Lung microvascular endothelial cell (primary cell): ENCODE data around the gene EFNB3. TPM values are rescaled to one million over a fixed set of nuclear protein-coding genes. Genes with fewer than 3 reads are reported as not detected.

Source experiments
- DNase-seq, 2 donors: peaks; one replicate each; pipeline versions ENCODE4 v3.0.0 to v3.0.0-alpha.2; 2010; ENCODE audit warnings: low read depth in 2 of 2
- total RNA-seq: library from RNA; depleted of rRNA; stranded (reverse); fragments of >200 nt; gene quantifications from 2 replicates; pipeline ENCODE4 v1.2.1, GENCODE V29; 2014

Gene EFNB3
- total RNA-seq, 1 donor from 2014 or later: 0.20 TPM

DNA sequence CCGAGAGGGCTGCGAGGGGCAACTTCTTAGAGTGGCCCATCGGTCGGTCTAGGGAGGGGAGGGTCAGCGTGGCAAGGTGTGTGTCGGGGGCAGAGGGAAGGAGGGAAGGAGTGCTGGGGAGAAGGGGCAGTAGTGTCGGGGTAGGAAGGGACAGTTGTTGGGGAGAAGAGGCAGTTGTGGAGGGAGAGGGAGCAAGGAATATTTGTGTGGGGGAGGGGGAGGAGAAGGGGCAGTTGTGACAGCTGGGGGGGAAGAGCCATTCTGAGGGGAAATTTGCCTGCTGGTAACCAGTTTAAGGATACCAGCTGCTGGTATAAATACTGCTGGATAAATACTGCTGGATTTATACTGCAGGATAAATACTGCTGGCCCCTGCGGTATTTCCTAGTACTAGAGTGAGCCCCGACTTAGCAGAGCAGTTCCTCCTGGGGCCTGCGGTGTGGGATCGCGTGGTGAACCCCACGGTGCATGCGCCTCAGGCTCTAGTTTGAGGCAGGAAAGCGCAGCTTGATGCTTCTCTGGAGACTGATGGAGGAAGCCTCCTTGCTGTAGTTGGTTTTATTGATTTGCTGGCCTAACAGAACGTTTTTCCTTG, 12.9 kb downstream of the EFNB3 start:
- DNase-seq: peak in 1 of 2 donors; percentile 1

DNA sequence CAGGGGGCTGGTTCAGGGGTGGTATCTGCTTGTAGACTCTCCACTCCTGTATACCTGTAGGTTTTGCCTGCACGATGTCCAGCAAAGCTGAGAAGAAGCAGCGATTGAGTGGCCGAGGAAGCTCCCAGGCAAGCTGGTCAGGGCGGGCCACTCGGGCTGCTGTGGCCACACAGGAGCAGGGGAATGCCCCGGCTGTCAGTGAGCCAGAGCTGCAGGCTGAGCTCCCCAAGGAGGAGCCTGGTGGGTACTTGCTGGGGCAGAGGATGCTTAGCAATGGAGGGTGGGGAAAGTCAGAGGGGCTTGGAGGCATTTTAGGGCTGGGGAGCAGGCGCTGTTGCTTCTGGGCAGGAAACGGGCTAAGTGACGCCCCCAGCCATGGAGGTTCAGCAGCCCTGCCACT, 14.7 kb downstream of the EFNB3 start:
- DNase-seq: no peak

DNA sequence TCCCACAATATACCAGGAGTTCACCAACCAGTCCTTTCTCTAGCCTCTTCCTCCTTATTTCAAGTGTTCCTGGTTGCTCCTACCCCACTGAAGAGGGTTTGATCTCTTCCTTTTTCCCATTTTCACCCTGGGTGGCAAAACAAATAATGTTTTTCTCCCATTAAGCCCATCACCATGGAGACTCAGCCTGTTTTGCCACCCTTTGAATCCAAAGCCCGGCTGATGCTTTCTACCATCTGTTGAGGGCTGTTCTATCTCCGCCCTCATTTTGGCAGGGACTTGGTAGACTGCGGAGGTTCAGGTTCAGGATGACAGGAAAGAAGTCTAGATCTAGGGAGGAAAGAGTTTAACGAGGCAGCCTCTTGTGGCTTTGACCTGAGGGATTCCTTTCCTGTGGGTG, 15.1 kb downstream of the EFNB3 start:
- no peak for DNase-seq

DNA sequence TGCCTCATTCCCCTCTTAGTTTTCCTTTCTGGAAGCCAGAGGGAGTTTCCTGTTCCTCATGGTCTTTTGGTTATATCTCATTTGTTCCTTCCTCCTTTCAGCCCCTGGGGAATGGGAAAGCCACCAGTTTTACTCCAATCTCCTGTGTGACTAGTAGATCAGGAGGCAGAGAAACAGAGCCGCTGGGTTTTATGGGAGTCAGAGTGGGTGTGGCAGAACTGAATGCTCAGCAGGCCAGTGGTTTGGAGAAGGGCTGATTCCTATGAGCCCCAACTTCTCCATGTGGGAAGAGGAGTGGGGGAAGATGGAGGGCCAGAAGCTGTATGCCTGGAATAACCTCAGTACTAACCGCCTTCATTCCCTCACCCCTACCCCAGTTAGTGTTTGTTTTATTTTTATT, 16.6 kb downstream of the EFNB3 start:
- DNase-seq: no peak

DNA sequence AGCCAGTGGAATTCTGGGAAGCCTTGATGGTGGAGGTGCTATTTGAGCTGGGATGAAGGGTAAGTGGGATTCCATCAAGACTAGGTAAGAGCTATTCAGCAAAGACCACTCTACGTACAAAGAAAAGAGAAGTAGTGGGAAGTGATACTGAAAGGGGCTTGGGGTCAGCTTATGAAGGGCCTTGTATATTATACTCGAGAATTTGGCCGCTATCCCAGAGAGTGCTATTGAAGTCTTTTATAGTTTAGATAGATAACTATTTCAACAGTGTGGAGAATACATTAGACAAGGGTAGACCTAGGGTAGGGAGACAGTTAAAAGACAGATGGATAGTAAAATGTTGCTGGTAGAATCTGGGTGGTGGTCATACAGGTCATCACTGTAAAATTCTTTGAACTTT, 22.9 kb downstream of the EFNB3 start:
- no peak for DNase-seq

DNA sequence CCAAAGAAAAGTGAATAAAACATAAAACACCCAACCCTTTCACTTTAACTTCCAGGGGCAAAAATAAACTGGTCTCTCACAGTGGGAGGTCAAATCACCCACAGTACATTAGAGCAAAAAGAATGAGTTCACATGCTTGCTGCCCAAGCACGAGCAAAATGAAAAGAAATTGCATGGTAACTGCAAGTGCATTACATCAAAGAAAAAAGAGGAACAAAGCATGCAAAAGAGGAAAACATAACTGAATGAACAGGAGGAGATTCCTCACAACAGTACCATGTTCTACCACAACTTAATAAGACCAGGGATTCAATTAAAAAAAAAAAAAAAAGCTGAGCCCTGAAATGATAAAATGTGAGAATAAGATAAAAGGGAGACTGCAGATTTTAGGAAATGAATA, 24.8 kb downstream of the EFNB3 start:
- DNase-seq: no peak

DNA sequence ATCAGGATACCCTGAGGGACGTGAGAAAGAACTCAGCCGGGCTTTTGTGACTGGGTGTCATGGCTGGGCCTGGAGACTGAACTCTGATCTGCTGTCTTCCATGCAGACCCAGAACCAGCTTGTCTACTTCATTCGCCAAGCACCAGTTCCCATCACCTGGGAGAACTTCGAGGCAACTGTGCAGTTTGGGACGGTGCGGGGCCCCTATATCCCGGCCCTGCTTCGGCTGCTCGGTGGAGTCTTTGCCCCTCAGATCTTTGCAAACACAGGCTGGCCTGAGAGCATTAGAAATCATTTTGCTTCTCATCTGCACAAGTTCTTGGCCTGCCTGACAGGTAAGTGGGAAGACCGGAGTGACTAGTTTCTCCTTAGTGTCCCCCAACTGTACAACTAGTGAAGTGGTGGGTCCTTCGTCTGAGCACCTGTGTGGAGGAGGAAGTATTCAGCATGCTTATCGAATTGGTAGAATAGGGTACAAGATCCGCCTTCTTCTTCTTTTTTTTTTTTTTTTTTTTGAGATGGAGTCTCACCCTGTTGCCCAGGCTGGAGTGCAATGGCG, 28.1 kb downstream of the EFNB3 start:
- DNase-seq: no peak

DNA sequence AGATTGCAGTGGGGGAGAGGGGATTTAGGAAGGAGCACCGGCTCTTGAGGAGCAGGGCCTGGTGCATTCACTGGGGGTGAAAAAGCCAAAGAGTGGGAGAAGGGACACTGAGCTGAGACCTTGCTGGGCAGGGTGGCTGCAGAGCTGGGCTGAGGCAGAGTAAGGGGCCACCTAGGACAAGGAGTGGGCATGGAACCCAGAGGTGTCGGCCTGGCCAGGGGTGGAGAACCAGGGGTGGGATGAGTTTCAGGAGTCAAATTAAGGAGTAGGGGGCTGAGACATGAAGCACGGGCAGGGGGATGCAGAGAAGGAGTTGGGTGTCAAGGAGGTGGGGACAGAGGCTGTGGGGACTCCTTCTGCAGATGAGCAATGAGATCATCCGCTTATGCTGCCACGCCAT, 32.6 kb downstream of the EFNB3 start:
- peak in 1 of 2 donors; percentile 0 for DNase-seq

DNA sequence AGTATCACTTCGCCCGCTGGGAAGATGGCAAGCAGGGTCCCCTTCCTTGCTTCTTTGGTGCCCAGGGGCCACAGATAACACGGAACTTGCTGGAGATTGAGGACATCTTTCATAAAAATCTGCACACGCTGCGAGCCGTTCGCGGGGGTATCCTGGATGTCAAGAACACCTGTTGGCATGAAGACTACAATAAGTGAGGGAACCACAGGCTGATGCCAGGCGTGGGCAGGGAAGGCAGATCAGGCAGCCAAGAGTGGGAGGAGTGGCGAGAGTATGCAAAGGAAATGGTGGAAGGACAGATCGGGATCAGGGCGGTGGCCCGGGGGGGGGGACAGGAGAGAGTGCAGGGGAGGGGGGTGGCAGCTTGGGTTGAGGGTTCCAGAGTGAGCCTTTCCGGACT, 34.7 kb downstream of the EFNB3 start:
- no peak for DNase-seq

DNA sequence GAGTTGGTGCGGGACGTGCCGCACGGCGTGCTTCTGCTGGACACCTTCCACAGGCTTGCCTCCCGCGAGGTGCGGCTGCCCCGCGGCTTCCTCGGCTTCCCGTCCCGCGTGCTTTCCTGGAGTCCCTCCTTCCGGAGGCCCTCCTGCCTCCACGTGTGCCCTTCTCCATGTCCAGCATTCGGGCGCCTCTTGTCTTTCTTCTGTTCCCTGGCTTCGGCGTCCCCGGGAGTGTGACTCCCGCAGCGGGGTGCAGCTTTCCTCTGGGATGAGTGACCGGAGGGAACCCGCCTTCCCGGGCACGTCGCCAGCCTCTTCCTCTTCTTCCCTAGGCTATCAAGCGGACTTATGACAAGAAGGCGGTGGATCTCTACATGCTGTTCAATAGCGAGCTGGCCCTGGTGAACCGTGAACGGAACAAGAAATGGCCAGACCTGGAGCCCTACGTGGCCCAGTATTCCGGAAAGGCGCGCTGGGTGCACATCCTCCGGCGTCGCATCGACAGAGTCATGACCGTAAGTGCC, 35.5 kb downstream of the EFNB3 start:
- no peak for DNase-seq

DNA sequence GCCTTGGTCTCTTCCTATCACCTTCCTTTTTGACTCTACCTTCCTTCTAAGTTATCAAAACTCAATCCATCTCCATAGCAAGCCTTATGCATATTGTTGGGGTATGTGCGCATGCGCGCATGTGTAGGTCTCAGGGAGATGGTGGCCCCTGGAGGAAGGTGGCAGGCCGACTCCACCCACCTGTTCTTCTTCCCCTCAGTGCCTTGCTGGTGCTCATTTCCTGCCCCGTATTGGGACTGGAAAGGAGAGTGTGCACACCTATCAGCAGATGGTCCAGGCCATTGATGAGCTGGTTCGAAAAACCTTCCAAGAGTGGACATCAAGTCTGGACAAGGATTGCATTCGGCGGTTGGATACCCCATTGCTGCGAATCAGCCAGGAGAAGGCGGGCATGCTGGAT, 37.7 kb downstream of the EFNB3 start:
- no peak for DNase-seq

DNA sequence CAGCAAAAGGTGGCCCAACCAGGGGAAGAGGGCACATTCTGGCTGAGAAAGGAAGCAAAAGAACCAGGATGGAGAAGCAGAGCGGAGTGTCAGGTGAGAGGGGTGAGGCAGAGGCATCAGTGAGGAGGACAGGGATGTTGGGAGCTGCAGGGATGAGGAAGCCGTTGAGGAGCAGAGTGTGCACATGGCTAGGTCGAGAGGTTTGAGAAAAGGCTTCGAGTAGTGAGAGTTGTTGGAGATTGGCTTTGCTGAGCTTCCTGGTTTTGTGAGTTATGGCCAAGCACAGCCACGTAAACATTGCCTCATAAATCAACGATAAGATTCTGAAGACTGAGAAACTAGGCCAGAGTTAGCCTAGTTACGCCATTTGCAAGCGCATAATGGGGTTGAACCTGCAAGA, 39.4 kb downstream of the EFNB3 start:
- no peak for DNase-seq

DNA sequence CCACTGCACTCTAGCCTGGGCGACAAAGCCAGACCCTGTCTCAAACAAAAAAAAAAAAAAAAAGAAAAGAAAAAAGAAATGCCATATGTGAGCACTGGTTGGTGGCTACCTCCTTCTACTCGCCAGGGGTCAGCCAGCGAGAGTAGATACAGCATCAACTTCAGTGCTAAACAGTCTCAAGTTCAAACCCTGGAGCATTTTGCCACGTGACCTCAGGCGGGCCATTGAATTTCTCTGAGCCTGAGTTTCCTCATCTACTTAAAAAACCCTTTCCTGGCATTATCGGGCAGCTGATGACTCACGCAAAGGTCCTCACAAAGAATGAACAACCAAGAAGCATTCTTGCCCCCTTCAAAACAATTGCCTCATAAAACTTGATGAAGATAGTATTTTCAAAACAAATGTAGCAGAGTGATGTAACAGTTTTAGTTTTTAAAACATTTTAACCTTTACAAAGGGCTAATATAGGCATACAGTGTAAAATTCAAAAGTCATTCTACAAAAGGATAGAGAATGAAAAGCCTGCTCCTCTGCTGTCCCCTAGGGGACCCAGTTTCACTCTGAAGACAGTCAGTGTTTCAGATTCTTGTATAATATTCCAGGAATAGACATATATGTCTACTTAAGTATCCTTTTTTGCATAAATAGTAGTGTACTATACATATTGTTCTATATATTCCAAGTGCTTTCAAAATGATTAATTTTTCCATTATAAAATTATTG, 40.9 kb downstream of the EFNB3 start:
- DNase-seq: peak; percentile 56 to 92

DNA sequence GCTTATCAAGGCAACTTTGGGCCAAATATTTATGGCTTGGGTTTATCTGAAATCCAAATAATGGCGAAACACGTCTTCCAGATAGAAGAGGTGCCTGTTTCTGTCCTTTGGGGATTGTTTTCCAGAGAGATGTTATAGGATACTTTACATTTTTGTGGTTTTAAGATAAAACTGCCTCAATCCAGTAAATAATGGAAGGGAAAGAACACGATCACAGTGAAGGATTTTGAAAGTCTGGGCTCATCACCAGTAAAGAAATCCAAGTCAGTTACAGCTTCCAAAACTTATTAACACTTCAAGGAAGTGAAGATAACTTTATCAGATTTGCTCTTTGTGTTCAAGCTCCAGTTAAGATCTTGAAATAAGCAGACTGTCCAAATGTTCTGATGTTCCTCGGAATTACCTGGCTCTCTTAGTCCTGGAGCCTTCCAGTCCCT, 42.7 kb downstream of the EFNB3 start:
- no peak for DNase-seq

DNA sequence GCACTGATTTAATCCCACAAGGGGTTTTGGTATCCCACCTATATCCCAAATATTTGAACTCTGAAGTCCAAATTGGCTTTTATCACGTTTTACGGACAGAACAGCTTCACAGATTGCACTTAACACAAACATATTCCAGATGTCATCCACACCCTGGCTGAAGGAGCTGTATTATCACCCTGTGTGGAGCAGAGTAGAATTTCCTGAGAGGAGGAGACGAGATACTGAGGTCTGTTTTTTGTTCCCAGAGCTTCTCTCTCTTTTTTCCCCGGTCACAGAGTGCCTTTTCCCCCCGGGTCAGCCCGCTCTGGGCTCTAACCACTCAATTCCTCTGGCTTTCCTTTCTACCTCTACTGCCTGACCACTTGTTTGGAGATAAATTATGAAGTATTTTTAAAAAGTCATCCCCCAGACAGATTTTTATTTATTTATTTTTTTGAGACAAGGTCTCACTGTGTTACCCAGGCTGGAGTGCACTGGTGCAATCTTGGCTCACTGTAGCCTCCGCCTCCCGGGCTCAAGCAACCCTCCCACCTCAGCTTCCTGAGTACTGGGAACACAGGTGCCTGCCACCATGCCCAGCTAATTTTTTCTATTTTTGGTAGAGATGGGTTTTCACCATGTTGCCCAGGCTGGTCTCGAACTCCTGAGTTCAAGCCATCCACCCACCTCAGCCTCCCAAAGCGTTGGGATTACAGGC, 43.2 kb downstream of the EFNB3 start:
- DNase-seq: no peak

DNA sequence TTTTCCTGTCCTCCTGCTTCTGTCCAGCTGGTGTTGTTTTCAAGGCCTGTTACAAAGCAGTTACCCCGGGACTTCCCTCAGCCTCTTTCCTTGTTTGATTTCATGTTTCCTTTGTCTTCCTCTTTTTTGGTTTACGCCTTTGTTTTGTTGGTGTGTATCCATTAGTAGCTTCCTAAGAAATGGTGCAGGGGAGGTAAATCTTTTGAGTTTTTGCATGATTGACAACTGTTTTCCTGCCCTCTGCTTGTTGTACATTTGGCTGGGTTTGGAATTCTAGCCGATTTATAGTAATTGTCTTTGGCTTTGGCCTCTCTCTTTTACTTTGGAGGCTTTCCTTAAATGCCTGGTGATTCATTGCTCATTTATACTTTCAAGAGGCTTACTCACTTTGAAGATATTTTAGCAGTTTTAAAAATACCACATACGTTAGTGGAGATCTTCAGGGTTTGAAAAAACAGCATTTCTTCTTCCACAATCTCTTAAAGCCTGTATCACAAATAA, 45.4 kb downstream of the EFNB3 start:
- DNase-seq: peak in 1 of 2 donors; percentile 36

DNA sequence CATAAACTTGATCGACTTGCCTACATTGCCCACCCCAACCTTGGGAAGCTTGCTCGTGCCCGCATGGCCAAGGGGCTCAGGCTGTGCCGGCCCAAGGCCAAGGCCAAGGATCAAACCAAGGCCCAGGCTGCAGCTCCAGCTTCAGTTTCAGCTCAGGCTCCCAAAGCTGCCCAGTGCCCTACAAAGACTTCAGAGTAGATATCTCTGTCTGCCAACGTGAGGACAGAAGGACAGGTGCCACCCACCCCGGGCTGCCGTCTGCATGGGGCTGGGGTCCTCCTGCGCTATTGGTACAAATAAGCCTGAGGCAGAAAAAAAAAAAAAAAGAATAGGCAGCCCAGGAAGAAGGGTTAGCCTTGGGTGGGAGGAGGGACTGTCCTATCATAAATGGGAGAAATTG, 49.7 kb downstream of the EFNB3 start:
- DNase-seq: no peak

DNA sequence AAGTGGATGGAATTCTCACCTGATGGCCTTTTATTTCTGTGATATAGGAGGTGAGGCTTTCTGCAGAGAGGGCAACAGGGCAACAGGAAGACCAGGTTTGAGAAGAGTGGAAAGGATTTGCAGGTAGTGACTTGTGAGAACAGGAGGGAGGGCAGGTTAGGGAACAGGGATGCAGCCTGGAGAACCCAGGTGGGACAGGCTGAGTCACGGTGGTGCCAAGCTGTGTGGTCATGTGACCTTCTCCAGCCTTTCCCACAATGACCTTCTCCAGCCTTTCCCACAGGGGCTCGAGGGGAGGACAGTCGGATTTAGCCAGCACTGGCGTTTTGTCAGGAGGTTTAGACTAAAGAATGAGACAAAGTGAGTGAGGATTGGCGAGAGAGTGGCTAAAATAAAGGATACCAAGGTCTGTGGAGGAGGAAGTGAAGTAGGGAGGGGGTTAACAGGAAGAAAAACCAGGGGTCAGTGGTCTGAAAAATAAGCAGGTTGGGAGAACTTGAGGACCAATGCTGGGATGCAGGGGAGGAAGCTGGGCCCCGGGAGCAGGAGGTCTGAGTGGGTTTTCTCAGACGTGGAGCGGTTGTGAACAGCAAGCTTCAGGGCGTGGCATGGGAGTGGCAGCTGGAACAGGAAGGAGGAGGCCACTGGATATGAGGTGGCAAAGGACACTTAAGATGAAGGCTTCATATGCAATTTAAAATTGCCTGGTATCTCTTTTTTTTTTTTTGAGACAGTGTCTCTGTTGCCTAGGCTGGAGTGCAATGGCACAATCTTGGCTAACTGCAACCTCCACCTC, 50.3 kb downstream of the EFNB3 start:
- DNase-seq: no peak

DNA sequence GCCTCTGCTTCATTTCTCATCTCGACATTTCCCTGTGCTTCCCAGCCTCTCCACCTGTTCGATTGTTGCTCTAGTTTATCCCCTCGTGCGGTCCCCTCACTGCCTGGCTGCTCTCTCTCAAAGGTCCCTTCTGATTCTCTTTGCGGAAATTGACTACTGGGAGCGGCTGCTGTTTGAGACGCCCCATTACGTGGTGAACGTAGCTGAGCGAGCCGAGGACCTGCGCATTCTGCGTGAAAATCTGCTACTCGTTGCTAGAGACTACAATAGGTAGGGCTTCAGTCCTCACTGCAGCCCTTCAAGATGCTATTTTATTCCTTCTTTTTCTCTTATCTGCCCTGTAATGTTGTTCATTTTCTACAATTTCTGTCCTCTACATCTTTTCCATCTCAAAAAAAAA, 52.0 kb downstream of the EFNB3 start:
- DNase-seq: no peak
